Measurements from ENCODE around the gene PIP5KL1.

Gene PIP5KL1

GRCh38 chr9:127965953-127966352, 35.4 kb upstream of the PIP5KL1 start:
- H3K9me2 ChIP-seq (replicated peaks; ENCODE audit: low read depth, low read length): no peaks in the 10 kb centered on the region
- H3K79me2 ChIP-seq (ENCODE audit: insufficient read depth, low read length): peaks cover 92% of the 10 kb centered on the region
- no peak overlapping the region for H3K4me3 ChIP-seq (ENCODE audit: low read length, poor library complexity, severe bottlenecking)
- no peak overlapping the region for H2AFZ ChIP-seq (ENCODE audit: low read length)
- H3K36me3 ChIP-seq (ENCODE audit: insufficient read depth, low read length): no peaks in the 10 kb centered on the region; the same call in 1 of the 2 replicates
- no peaks in the 10 kb centered on the region for H3K27me3 ChIP-seq (ENCODE audit: insufficient read depth, low read length, poor library complexity, severe bottlenecking)
- no peak overlapping the region for H3K4me2 ChIP-seq (ENCODE audit: low read depth, low read length, poor library complexity, severe bottlenecking)
- H3K4me1 ChIP-seq (ENCODE audit: insufficient read depth, low read length, poor library complexity, severe bottlenecking): peaks cover 46% of the 10 kb centered on the region
- peaks cover 12% of the 10 kb centered on the region for H4K20me1 ChIP-seq (ENCODE audit: insufficient read depth, low read length, poor library complexity, severe bottlenecking)
- no peaks in the 10 kb centered on the region for H3K9me3 ChIP-seq (ENCODE audit: insufficient read depth, low read depth, low read length)
- H3K9ac ChIP-seq (ENCODE audit: low read depth, low read length, poor library complexity, severe bottlenecking): no peak overlapping the region
- no peaks in the 10 kb centered on the region for H3F3A ChIP-seq (ENCODE audit: low read depth)
- TF ChIP-seq, protein P1, sequence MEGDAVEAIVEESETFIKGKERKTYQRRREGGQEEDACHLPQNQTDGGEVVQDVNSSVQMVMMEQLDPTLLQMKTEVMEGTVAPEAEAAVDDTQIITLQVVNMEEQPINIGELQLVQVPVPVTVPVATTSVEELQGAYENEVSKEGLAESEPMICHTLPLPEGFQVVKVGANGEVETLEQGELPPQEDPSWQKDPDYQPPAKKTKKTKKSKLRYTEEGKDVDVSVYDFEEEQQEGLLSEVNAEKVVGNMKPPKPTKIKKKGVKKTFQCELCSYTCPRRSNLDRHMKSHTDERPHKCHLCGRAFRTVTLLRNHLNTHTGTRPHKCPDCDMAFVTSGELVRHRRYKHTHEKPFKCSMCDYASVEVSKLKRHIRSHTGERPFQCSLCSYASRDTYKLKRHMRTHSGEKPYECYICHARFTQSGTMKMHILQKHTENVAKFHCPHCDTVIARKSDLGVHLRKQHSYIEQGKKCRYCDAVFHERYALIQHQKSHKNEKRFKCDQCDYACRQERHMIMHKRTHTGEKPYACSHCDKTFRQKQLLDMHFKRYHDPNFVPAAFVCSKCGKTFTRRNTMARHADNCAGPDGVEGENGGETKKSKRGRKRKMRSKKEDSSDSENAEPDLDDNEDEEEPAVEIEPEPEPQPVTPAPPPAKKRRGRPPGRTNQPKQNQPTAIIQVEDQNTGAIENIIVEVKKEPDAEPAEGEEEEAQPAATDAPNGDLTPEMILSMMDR (conservative IDR thresholded peaks at IDR 0.05; ENCODE audit: low read length): no peak
- no peak for TF ChIP-seq EZH2phosphoT487 (IDR thresholded peaks at IDR 0.05; ENCODE audit: borderline replicate concordance)

GRCh38 chr9:127963359-127964064, 32.9 kb upstream of the PIP5KL1 start:
- no peaks in the 10 kb centered on the region for H3K9me3 ChIP-seq (ENCODE audit: insufficient read depth, low read depth, low read length)
- no peak overlapping the region for H3K4me3 ChIP-seq (ENCODE audit: low read length, poor library complexity, severe bottlenecking)
- H3K4me2 ChIP-seq (ENCODE audit: low read depth, low read length, poor library complexity, severe bottlenecking): no peak overlapping the region
- no peaks in the 10 kb centered on the region; the same call in 1 of the 2 replicates for H3K36me3 ChIP-seq (ENCODE audit: insufficient read depth, low read length)
- H3F3A ChIP-seq (ENCODE audit: low read depth): no peaks in the 10 kb centered on the region
- H3K79me2 ChIP-seq (ENCODE audit: insufficient read depth, low read length): peaks cover 86% of the 10 kb centered on the region
- H3K27me3 ChIP-seq (ENCODE audit: insufficient read depth, low read length, poor library complexity, severe bottlenecking): no peaks in the 10 kb centered on the region
- H3K4me1 ChIP-seq (ENCODE audit: insufficient read depth, low read length, poor library complexity, severe bottlenecking): peaks cover 21% of the 10 kb centered on the region
- H3K9me2 ChIP-seq (replicated peaks; ENCODE audit: low read depth, low read length): no peaks in the 10 kb centered on the region
- H2AFZ ChIP-seq (ENCODE audit: low read length): no peak overlapping the region
- H3K9ac ChIP-seq (ENCODE audit: low read depth, low read length, poor library complexity, severe bottlenecking): no peak overlapping the region
- TF ChIP-seq, protein P1 (conservative IDR thresholded peaks at IDR 0.05; ENCODE audit: low read length): no peak
- no peak for TF ChIP-seq EZH2phosphoT487 (IDR thresholded peaks at IDR 0.05; ENCODE audit: borderline replicate concordance)
- no peaks in the 10 kb centered on the region for H4K20me1 ChIP-seq (ENCODE audit: insufficient read depth, low read length, poor library complexity, severe bottlenecking)

- H3K4me2 ChIP-seq (ENCODE audit: low read depth, low read length, poor library complexity, severe bottlenecking): no peak overlapping the region
- no peaks in the 10 kb centered on the region for H4K20me1 ChIP-seq (ENCODE audit: insufficient read depth, low read length, poor library complexity, severe bottlenecking)
- peaks cover 86% of the 10 kb centered on the region for H3K79me2 ChIP-seq (ENCODE audit: insufficient read depth, low read length)
- no peak overlapping the region for H3K9ac ChIP-seq (ENCODE audit: low read depth, low read length, poor library complexity, severe bottlenecking)
- no peaks in the 10 kb centered on the region for H3K27me3 ChIP-seq (ENCODE audit: insufficient read depth, low read length, poor library complexity, severe bottlenecking)
- H3K36me3 ChIP-seq (ENCODE audit: insufficient read depth, low read length): no peaks in the 10 kb centered on the region; the same call in 1 of the 2 replicates
- peaks cover 16% of the 10 kb centered on the region for H3K4me1 ChIP-seq (ENCODE audit: insufficient read depth, low read length, poor library complexity, severe bottlenecking)
- no peak overlapping the region for H3K4me3 ChIP-seq (ENCODE audit: low read length, poor library complexity, severe bottlenecking)
- H3K9me3 ChIP-seq (ENCODE audit: insufficient read depth, low read depth, low read length): no peaks in the 10 kb centered on the region
- TF ChIP-seq, protein P1 (conservative IDR thresholded peaks at IDR 0.05; ENCODE audit: low read length): no peak
- TF ChIP-seq EZH2phosphoT487 (IDR thresholded peaks at IDR 0.05; ENCODE audit: borderline replicate concordance): no peak
- H3F3A ChIP-seq (ENCODE audit: low read depth): no peaks in the 10 kb centered on the region
- H3K9me2 ChIP-seq (replicated peaks; ENCODE audit: low read depth, low read length): no peaks in the 10 kb centered on the region
- no peak overlapping the region for H2AFZ ChIP-seq (ENCODE audit: low read length)
Measured at GRCh38 chr9:127963041-127963358, 32.4 kb upstream of the PIP5KL1 start.
